HG03442 (cell line): ENCODE measurements around the gene BCAR3.
"Not testable (repeated sequence)": the region's sequence is repeated elsewhere in the genome, so short reads cannot be mapped to it uniquely, and the experiment has no call there.

Source experiments
- ATAC-seq: cut with Tn5 transposase; IDR thresholded peaks from one replicate; pipeline ENCODE4 v1.9.1; 2021; ENCODE audit warnings: mild to moderate bottlenecking, moderate library complexity; ENCODE audit not compliant: unreplicated experiment

Gene BCAR3

GRCh38 chr1:93600663-93601062, 81.0 kb downstream of the BCAR3 start:
- ATAC-seq: no peak

GRCh38 chr1:93599479-93599878, 82.2 kb downstream of the BCAR3 start:
- ATAC-seq: no peak

- ATAC-seq: no peak
Observed at GRCh38 chr1:93598861-93599439, 82.7 kb downstream of the BCAR3 start.

- no peak for ATAC-seq
Observed at GRCh38 chr1:93598396-93598795, 83.2 kb downstream of the BCAR3 start.

- ATAC-seq: no peak
Observed at GRCh38 chr1:93597709-93598108, 83.9 kb downstream of the BCAR3 start.

GRCh38 chr1:93596329-93597089, 85.1 kb downstream of the BCAR3 start:
- ATAC-seq: no peak

- no peak for ATAC-seq
Observed at GRCh38 chr1:93595743-93596142, 85.9 kb downstream of the BCAR3 start.

- ATAC-seq: no peak
Observed at GRCh38 chr1:93595266-93595665, 86.4 kb downstream of the BCAR3 start.

- no peak for ATAC-seq
Observed at GRCh38 chr1:93594603-93594880, 87.1 kb downstream of the BCAR3 start.

GRCh38 chr1:93593854-93594602, 87.6 kb downstream of the BCAR3 start:
- no peak for ATAC-seq

- ATAC-seq: no peak
Observed at GRCh38 chr1:93592551-93592949, 89.1 kb downstream of the BCAR3 start.

GRCh38 chr1:93591676-93592550, 89.7 kb downstream of the BCAR3 start:
- ATAC-seq: peak; percentile 71

- ATAC-seq: not testable (repeated sequence)
Observed at GRCh38 chr1:93591291-93591675, 90.4 kb downstream of the BCAR3 start.

- ATAC-seq: no peak
Observed at GRCh38 chr1:93588955-93589354, 92.7 kb downstream of the BCAR3 start.

- no peak for ATAC-seq
Observed at GRCh38 chr1:93588206-93588605, 93.4 kb downstream of the BCAR3 start.

- no peak for ATAC-seq
Observed at GRCh38 chr1:93587354-93587753, 94.3 kb downstream of the BCAR3 start.

- no peak for ATAC-seq
Observed at GRCh38 chr1:93585059-93585966, 96.3 kb downstream of the BCAR3 start.

GRCh38 chr1:93584261-93585003, 97.2 kb downstream of the BCAR3 start:
- no peak for ATAC-seq
